Stimulated activated CD4-positive, alpha-beta T cell treated with anti-CD3 and anti-CD28 coated beads, Interleukin-2, amount 100 ng/mL, for 4 hours (primary cell): ENCODE measurements around the gene SMKR1.
"Not testable (repeated sequence)": the region's sequence is repeated elsewhere in the genome, so short reads cannot be mapped to it uniquely, and the experiment has no call there.

Experiments used
- DNase-seq: peaks from one replicate; pipeline ENCODE4 v3.0.0-alpha.2; 2020; ENCODE audit warnings: low read depth

SMKR1 gene

GRCh38 chr7:129482781-129483180 lies 19.6 kb upstream of the SMKR1 start:
- no peak for DNase-seq

GRCh38 chr7:129489491-129489890 lies 12.8 kb upstream of the SMKR1 start:
- DNase-seq: no peak

GRCh38 chr7:129492391-129492790 lies 9.9 kb upstream of the SMKR1 start:
- no peak for DNase-seq

- DNase-seq: no peak
Measured at GRCh38 chr7:129493555-129493954, 8.8 kb upstream of the SMKR1 start.

- DNase-seq: no peak
Measured at GRCh38 chr7:129494041-129494440, 8.3 kb upstream of the SMKR1 start.

- no peak for DNase-seq
Measured at GRCh38 chr7:129495987-129496386, 6.3 kb upstream of the SMKR1 start.

GRCh38 chr7:129496653-129497052 lies 5.7 kb upstream of the SMKR1 start:
- no peak for DNase-seq

- no peak for DNase-seq
Measured at GRCh38 chr7:129497156-129497555, 5.2 kb upstream of the SMKR1 start.

- DNase-seq: no peak
Measured at GRCh38 chr7:129498021-129498420, 4.3 kb upstream of the SMKR1 start.

GRCh38 chr7:129499999-129500398 lies 2.3 kb upstream of the SMKR1 start:
- no peak for DNase-seq

GRCh38 chr7:129502708-129503685 lies 666 bp downstream of the SMKR1 start:
- no peak for DNase-seq

- no peak for DNase-seq
Measured at GRCh38 chr7:129503725-129504124, 1.4 kb downstream of the SMKR1 start.

GRCh38 chr7:129512192-129512591 lies 9.9 kb downstream of the SMKR1 start:
- DNase-seq: no peak

GRCh38 chr7:129513546-129513945 lies 11.2 kb downstream of the SMKR1 start:
- no peak for DNase-seq

- no peak for DNase-seq
Measured at GRCh38 chr7:129514683-129515082, 12.4 kb downstream of the SMKR1 start.

GRCh38 chr7:129515381-129515780 lies 13.1 kb downstream of the SMKR1 start:
- no peak for DNase-seq

GRCh38 chr7:129517931-129518330 lies 15.6 kb downstream of the SMKR1 start:
- no peak for DNase-seq

- DNase-seq: no peak
Measured at GRCh38 chr7:129519464-129519863, 17.1 kb downstream of the SMKR1 start.

GRCh38 chr7:129522088-129522970 lies 20.0 kb downstream of the SMKR1 start:
- DNase-seq: no peak

- DNase-seq: no peak
Measured at GRCh38 chr7:129522971-129523340, 20.6 kb downstream of the SMKR1 start.

- no peak for DNase-seq
Measured at GRCh38 chr7:129523924-129524323, 21.6 kb downstream of the SMKR1 start.

GRCh38 chr7:129524405-129524804 lies 22.1 kb downstream of the SMKR1 start:
- DNase-seq: not testable (repeated sequence)
